AG10803 (cell line): ENCODE results near the gene USP36.
"Not testable (repeated sequence)": the region's sequence is repeated elsewhere in the genome, so short reads cannot be mapped to it uniquely, and the experiment has no call there.

Experiments
- DNase-seq: peaks from one replicate; pipeline ENCODE4 v3.0.0; 2010; ENCODE audit warnings: low read depth
- H3K4me3 ChIP-seq: 2 replicates; pipeline ENCODE4 v1.5.1; 2011; ENCODE audit warnings: mild to moderate bottlenecking, low read length, control low read depth
- CTCF ChIP-seq: conservative IDR thresholded peaks from 2 replicates; pipeline ENCODE4 v1.5.1; 2011; ENCODE audit warnings: mild to moderate bottlenecking, low read length, control low read depth, inconsistent platforms

Gene USP36

GRCh38 chr17:78779850-78780249 lies 60.8 kb downstream of the USP36 start:
- no peak for TF ChIP-seq CTCF
- H3K4me3 ChIP-seq, result no peak overlapping the region
- no peak for DNase-seq

GRCh38 chr17:78779286-78779651 lies 61.3 kb downstream of the USP36 start:
- H3K4me3 ChIP-seq, DNase-seq: not testable (repeated sequence)

- DNase-seq, result no peak
- no peak for TF ChIP-seq CTCF
- no peak overlapping the region for H3K4me3 ChIP-seq
Measured at GRCh38 chr17:78777881-78778280, 62.7 kb downstream of the USP36 start.

GRCh38 chr17:78774956-78775571 lies 65.5 kb downstream of the USP36 start:
- DNase-seq, result no peak
- TF ChIP-seq CTCF, result no peak
- peak overlapping the region; percentile 24; the same call in 1 of the 2 replicates for H3K4me3 ChIP-seq

- no peak overlapping the region for H3K4me3 ChIP-seq
- DNase-seq, result no peak
Measured at GRCh38 chr17:78774453-78774852, 66.2 kb downstream of the USP36 start.

GRCh38 chr17:78771758-78772382 lies 68.7 kb downstream of the USP36 start:
- H3K4me3 ChIP-seq, result no peak overlapping the region
- no peak for DNase-seq
- no peak for TF ChIP-seq CTCF

More at GRCh38 chr17:78774453-78774852, 66.2 kb downstream of the USP36 start:
- TF ChIP-seq CTCF, result no peak

- H3K4me3 ChIP-seq, result no peak overlapping the region
- TF ChIP-seq CTCF, result no peak
- DNase-seq, result no peak
Measured at GRCh38 chr17:78769196-78769773, 71.3 kb downstream of the USP36 start.
